Measurements from ENCODE around the gene FILIP1L.

FILIP1L gene

GRCh38 chr3:99855900-99856299 is 258.4 kb downstream of the FILIP1L start:
- in situ Hi-C loops (cut with MboI; ENCODE audit: low sequenced_read_pairs) = no loop called here

- in situ Hi-C loops (cut with MboI; ENCODE audit: low sequenced_read_pairs) = no loop called here
These were observed 259.5 kb downstream of the FILIP1L start for GRCh38 chr3:99854756-99855298.

- in situ Hi-C loops (cut with MboI; ENCODE audit: low sequenced_read_pairs) = no loop called here
These were observed 261.4 kb downstream of the FILIP1L start for GRCh38 chr3:99852851-99853250.

GRCh38 chr3:99851955-99852354 is 262.3 kb downstream of the FILIP1L start:
- in situ Hi-C loops (cut with MboI; ENCODE audit: low sequenced_read_pairs) = no loop called here

- in situ Hi-C loops (cut with MboI; ENCODE audit: low sequenced_read_pairs) = no loop called here
These were observed 263.7 kb downstream of the FILIP1L start for GRCh38 chr3:99850608-99851007.

- in situ Hi-C loops (cut with MboI; ENCODE audit: low sequenced_read_pairs) = loop anchor here (10.0 to 25.0 kb wide), 2 partner anchors 226 to 739 kb away; no protein-coding TSS in a partner anchor
These were observed 265.9 kb downstream of the FILIP1L start for GRCh38 chr3:99848433-99848832.

GRCh38 chr3:99846477-99847160 is 267.7 kb downstream of the FILIP1L start:
- in situ Hi-C loops (cut with MboI; ENCODE audit: low sequenced_read_pairs) = loop anchor here (10.0 to 25.0 kb wide), 2 partner anchors 228 to 741 kb away; no protein-coding TSS in a partner anchor

GRCh38 chr3:99845999-99846398 is 268.3 kb downstream of the FILIP1L start:
- in situ Hi-C loops (cut with MboI; ENCODE audit: low sequenced_read_pairs) = loop anchor here (10.0 to 25.0 kb wide), 2 partner anchors 229 to 741 kb away; no protein-coding TSS in a partner anchor

- in situ Hi-C loops (cut with MboI; ENCODE audit: low sequenced_read_pairs) = loop anchor here (10.0 to 25.0 kb wide), 2 partner anchors 229 to 742 kb away; no protein-coding TSS in a partner anchor
These were observed 269.0 kb downstream of the FILIP1L start for GRCh38 chr3:99845331-99845730.

- in situ Hi-C loops (cut with MboI; ENCODE audit: low sequenced_read_pairs) = loop anchor here (5.0 to 25.0 kb wide), 3 partner anchors 231 to 744 kb away; no protein-coding TSS in a partner anchor
These were observed 270.6 kb downstream of the FILIP1L start for GRCh38 chr3:99843590-99844258.

- in situ Hi-C loops (cut with MboI; ENCODE audit: low sequenced_read_pairs) = loop anchor here (5.0 to 25.0 kb wide), 3 partner anchors 232 to 744 kb away; no protein-coding TSS in a partner anchor
These were observed 271.3 kb downstream of the FILIP1L start for GRCh38 chr3:99842826-99843589.

- in situ Hi-C loops (cut with MboI; ENCODE audit: low sequenced_read_pairs) = loop anchor here (5.0 to 25.0 kb wide), 3 partner anchors 233 to 745 kb away; no protein-coding TSS in a partner anchor
These were observed 272.4 kb downstream of the FILIP1L start for GRCh38 chr3:99841949-99842348.

- in situ Hi-C loops (cut with MboI; ENCODE audit: low sequenced_read_pairs) = loop anchor here (5.0 to 25.0 kb wide), 3 partner anchors 235 to 748 kb away; no protein-coding TSS in a partner anchor
These were observed 274.7 kb downstream of the FILIP1L start for GRCh38 chr3:99839613-99840012.

- in situ Hi-C loops (cut with MboI; ENCODE audit: low sequenced_read_pairs) = loop anchor here (25.0 kb wide), 1 partner anchor 749 kb away; no protein-coding TSS in a partner anchor
These were observed 275.5 kb downstream of the FILIP1L start for GRCh38 chr3:99838755-99839154.

- in situ Hi-C loops (cut with MboI; ENCODE audit: low sequenced_read_pairs) = loop anchor here (25.0 kb wide), 1 partner anchor 750 kb away; no protein-coding TSS in a partner anchor
These were observed 276.6 kb downstream of the FILIP1L start for GRCh38 chr3:99837715-99838114.

GRCh38 chr3:99836681-99837080 is 277.6 kb downstream of the FILIP1L start:
- in situ Hi-C loops (cut with MboI; ENCODE audit: low sequenced_read_pairs) = loop anchor here (25.0 kb wide), 1 partner anchor 751 kb away; no protein-coding TSS in a partner anchor

GRCh38 chr3:99834211-99834957 is 279.9 kb downstream of the FILIP1L start:
- in situ Hi-C loops (cut with MboI; ENCODE audit: low sequenced_read_pairs) = loop anchor here (25.0 kb wide), 1 partner anchor 753 kb away; no protein-coding TSS in a partner anchor

- in situ Hi-C loops (cut with MboI; ENCODE audit: low sequenced_read_pairs) = loop anchor here (25.0 kb wide), 1 partner anchor 754 kb away; no protein-coding TSS in a partner anchor
These were observed 280.6 kb downstream of the FILIP1L start for GRCh38 chr3:99833617-99834205.

GRCh38 chr3:99829844-99830243 is 284.5 kb downstream of the FILIP1L start:
- in situ Hi-C loops (cut with MboI; ENCODE audit: low sequenced_read_pairs) = loop anchor here (25.0 kb wide), 1 partner anchor 757 kb away; no protein-coding TSS in a partner anchor

Data from HL-60/S4 (cell line).